Measurements from ENCODE around the gene MIPEP.

The MIPEP gene

DNA sequence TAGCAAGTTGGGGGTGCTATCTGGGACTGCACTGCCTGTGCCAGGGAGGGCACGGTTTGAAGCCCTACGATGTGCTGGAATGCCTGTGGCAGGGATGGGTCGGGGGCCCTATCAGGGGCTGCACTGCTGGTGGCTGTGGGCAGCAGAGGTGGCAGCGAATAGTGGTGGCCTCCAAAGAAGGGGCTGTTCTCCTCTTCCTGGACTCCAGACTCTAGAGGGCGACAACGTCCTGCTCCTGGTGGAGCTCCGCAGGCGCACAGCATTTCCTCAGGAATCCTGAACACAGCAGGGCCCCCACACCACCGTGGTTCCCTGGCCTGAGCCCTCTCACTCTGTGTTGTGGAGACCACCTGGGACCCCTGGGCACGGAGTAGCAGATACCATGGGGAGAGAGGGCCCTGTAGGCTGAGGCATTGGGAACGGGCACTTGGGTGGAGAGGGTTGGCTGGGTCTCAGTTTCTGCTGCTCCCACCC is 173.4 kb downstream of the MIPEP start:
- H3K27me3 ChIP-seq (ENCODE audit: insufficient read depth, poor library complexity, severe bottlenecking): no peaks in the 10 kb centered on the region
- no peak for DNase-seq (ENCODE audit: low read depth in 1 of 2, low spot score in 1 of 2)
- no peak overlapping the region for H3K27ac ChIP-seq (replicated peaks)
- no peak overlapping the region for H3K4me3 ChIP-seq (replicated peaks; ENCODE audit: insufficient read depth, low read length)
- no peak for TF ChIP-seq SPI1 (IDR thresholded peaks at IDR 0.05; ENCODE audit: borderline replicate concordance, low read depth)
- TF ChIP-seq, protein P1, sequence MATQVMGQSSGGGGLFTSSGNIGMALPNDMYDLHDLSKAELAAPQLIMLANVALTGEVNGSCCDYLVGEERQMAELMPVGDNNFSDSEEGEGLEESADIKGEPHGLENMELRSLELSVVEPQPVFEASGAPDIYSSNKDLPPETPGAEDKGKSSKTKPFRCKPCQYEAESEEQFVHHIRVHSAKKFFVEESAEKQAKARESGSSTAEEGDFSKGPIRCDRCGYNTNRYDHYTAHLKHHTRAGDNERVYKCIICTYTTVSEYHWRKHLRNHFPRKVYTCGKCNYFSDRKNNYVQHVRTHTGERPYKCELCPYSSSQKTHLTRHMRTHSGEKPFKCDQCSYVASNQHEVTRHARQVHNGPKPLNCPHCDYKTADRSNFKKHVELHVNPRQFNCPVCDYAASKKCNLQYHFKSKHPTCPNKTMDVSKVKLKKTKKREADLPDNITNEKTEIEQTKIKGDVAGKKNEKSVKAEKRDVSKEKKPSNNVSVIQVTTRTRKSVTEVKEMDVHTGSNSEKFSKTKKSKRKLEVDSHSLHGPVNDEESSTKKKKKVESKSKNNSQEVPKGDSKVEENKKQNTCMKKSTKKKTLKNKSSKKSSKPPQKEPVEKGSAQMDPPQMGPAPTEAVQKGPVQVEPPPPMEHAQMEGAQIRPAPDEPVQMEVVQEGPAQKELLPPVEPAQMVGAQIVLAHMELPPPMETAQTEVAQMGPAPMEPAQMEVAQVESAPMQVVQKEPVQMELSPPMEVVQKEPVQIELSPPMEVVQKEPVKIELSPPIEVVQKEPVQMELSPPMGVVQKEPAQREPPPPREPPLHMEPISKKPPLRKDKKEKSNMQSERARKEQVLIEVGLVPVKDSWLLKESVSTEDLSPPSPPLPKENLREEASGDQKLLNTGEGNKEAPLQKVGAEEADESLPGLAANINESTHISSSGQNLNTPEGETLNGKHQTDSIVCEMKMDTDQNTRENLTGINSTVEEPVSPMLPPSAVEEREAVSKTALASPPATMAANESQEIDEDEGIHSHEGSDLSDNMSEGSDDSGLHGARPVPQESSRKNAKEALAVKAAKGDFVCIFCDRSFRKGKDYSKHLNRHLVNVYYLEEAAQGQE (IDR thresholded peaks at IDR 0.05; ENCODE audit: insufficient replicate concordance, low read depth): no peak
- TF ChIP-seq, protein P2, sequence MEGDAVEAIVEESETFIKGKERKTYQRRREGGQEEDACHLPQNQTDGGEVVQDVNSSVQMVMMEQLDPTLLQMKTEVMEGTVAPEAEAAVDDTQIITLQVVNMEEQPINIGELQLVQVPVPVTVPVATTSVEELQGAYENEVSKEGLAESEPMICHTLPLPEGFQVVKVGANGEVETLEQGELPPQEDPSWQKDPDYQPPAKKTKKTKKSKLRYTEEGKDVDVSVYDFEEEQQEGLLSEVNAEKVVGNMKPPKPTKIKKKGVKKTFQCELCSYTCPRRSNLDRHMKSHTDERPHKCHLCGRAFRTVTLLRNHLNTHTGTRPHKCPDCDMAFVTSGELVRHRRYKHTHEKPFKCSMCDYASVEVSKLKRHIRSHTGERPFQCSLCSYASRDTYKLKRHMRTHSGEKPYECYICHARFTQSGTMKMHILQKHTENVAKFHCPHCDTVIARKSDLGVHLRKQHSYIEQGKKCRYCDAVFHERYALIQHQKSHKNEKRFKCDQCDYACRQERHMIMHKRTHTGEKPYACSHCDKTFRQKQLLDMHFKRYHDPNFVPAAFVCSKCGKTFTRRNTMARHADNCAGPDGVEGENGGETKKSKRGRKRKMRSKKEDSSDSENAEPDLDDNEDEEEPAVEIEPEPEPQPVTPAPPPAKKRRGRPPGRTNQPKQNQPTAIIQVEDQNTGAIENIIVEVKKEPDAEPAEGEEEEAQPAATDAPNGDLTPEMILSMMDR (IDR thresholded peaks at IDR 0.05; ENCODE audit: insufficient read depth, low read length): no peak
- TF ChIP-seq POLR2AphosphoS5 (IDR thresholded peaks at IDR 0.05; ENCODE audit: low read depth): no peak
- no peak for TF ChIP-seq GABPA (IDR thresholded peaks at IDR 0.05; ENCODE audit: low read depth)

DNA sequence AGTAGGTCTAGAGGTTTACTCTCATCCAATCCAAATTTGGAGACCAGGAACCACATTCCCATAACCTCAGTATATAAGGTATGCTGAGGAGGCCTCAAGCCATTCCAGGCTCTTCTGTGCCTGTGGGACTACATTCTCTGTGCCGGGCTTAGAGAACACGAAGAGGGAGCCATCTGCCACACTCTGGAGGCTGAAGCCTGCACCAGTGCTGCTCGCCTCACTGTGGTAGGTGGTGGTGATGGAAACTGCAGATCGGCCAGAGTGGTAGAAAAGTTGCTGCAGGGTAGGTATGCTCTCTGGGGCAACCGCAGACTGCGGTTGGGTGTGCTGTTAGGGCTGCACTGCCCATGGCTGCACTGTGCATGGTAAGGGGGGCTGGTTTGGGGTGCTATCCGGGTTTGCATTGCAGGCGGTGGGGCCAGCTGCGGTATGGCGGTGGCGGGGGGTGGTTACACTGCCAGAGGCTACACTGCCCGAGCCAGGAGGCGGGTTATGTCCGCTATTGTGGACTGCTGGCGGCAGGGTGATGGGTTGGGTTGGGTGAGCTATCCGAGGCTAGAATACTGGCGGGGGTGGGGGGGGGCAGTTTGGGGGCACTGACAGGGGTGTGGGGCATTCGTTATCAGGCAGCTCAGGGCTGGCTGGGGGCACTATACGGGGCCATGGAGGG is 174.0 kb downstream of the MIPEP start:
- TF ChIP-seq POLR2AphosphoS5 (IDR thresholded peaks at IDR 0.05; ENCODE audit: low read depth): no peak
- TF ChIP-seq GABPA (IDR thresholded peaks at IDR 0.05; ENCODE audit: low read depth): no peak
- TF ChIP-seq, protein P2 (IDR thresholded peaks at IDR 0.05; ENCODE audit: insufficient read depth, low read length): no peak
- TF ChIP-seq SPI1 (IDR thresholded peaks at IDR 0.05; ENCODE audit: borderline replicate concordance, low read depth): no peak
- TF ChIP-seq, protein P1 (IDR thresholded peaks at IDR 0.05; ENCODE audit: insufficient replicate concordance, low read depth): no peak
- Histone ChIP-seq H3K27me3 (ENCODE audit: insufficient read depth, poor library complexity, severe bottlenecking) (no peaks in the 10 kb centered on the region), H3K4me3 (replicated peaks; ENCODE audit: insufficient read depth, low read length) (no peak overlapping the region), H3K27ac (replicated peaks) (no peak overlapping the region)
- DNase-seq (ENCODE audit: low read depth in 1 of 2, low spot score in 1 of 2): no peak

DNA sequence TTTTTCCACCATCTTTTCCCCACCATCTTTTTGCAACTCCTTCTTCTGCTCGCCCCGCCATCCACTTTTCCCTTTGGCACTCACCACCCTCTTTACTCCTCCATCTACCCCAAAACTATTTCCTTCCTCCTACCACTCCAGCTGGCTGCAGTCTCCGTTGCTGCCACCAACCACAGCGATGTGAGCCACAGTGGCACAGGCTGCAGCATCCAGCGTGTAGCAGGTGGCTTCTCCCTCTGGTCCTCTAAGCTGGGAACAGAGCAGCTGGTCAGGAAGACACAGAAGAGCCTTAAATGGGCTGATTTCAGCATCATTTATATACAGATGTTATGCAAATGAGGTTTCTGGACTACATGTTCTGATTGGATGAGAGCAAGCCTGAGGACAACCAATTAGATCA is 174.5 kb downstream of the MIPEP start:
- Histone ChIP-seq H3K27me3 (ENCODE audit: insufficient read depth, poor library complexity, severe bottlenecking) (no peaks in the 10 kb centered on the region), H3K27ac (replicated peaks) (no peak overlapping the region), H3K4me3 (replicated peaks; ENCODE audit: insufficient read depth, low read length) (no peak overlapping the region)
- TF ChIP-seq, protein P2 (IDR thresholded peaks at IDR 0.05; ENCODE audit: insufficient read depth, low read length): no peak
- TF ChIP-seq SPI1 (IDR thresholded peaks at IDR 0.05; ENCODE audit: borderline replicate concordance, low read depth): no peak
- no peak for TF ChIP-seq GABPA (IDR thresholded peaks at IDR 0.05; ENCODE audit: low read depth)
- TF ChIP-seq, protein P1 (IDR thresholded peaks at IDR 0.05; ENCODE audit: insufficient replicate concordance, low read depth): no peak
- no peak for TF ChIP-seq POLR2AphosphoS5 (IDR thresholded peaks at IDR 0.05; ENCODE audit: low read depth)
- DNase-seq (ENCODE audit: low read depth in 1 of 2, low spot score in 1 of 2): no peak

All from HL-60 (cell line).